GM12878 (cell line): ENCODE results near the gene HSD17B11. TPM values are rescaled to one million over a fixed set of nuclear protein-coding genes. Genes with fewer than 3 reads are reported as not detected.
"Not testable (repeated sequence)": the region's sequence is repeated elsewhere in the genome, so short reads cannot be mapped to it uniquely, and the experiment has no call there.

Experiments used
- ATAC-seq: fragments of 200-7000 bp; cut with Tn5 transposase; 3 replicates; pipeline ENCODE4 v1.9.1; 2020; ENCODE audit warnings: mild to moderate bottlenecking, moderate library complexity
- BruUV-seq: library from RNA; stranded (reverse); fragments of 400-500 nt; replicated peaks from 2 replicates; lab custom pipeline; 2021; lab: Mats Ljungman, UMichigan
- CTCF ChIA-PET: fragments of 300-600 bp; sonication (Branson Sonifier 250); formaldehyde crosslinking; extraction: SDS; loops from one replicate; lab custom pipeline; 2021; ENCODE audit warnings: inconsistent platforms; lab: Yijun Ruan, JAX
- POLR2A ChIA-PET: fragments of 350-600 bp; formaldehyde crosslinking; extraction: SDS; loops from one replicate; lab custom pipeline; 2021; ENCODE audit warnings: inconsistent platforms; lab: Charles Lee
- RAD21 ChIA-PET: fragments of 300-600 bp; sonication (Branson Sonifier 250); formaldehyde crosslinking; loops from one replicate; lab custom pipeline; 2023; ENCODE audit warnings: antibody characterized with exemption; ENCODE audit not compliant: unreplicated experiment; lab: Charles Lee
- SMC1A ChIA-PET: fragments of 300-600 bp; sonication (Branson Sonifier 250); formaldehyde crosslinking; loops from one replicate; lab custom pipeline; 2023; ENCODE audit not compliant: unreplicated experiment, uncharacterized antibody; lab: Charles Lee
- DNase-seq: peaks from one replicate; pipeline ENCODE4 v3.0.0-alpha.2; 2011; ENCODE audit warnings: low read depth, low spot score
- FAIRE-seq: peaks from 3 replicates; lab custom pipeline; 2011; peaks lifted over from hg19 to GRCh38; lab: Jason Lieb, UNC
- H2AFZ ChIP-seq: 2 replicates; pipeline ENCODE4 v1.6.0; 2011; ENCODE audit warnings: low read depth, low read length, control low read depth; ENCODE audit not compliant: control insufficient read depth
- H3K27ac ChIP-seq: 2 replicates; pipeline ENCODE4 v1.5.1; 2011; ENCODE audit warnings: control low read depth; ENCODE audit not compliant: control insufficient read depth, insufficient read depth
- H3K27me3 ChIP-seq, 2 experiments: replicated peaks in 1 of 2; 2 replicates each; pipeline versions ENCODE4 v1.6.0 to v1.6.1; 2011; ENCODE audit warnings: low read length in 1 of 2; ENCODE audit not compliant: control insufficient read depth in 2 of 2, insufficient read depth in 2 of 2
- H3K36me3 ChIP-seq, 2 experiments: 2 replicates each; pipeline ENCODE4 v1.5.1; 2011; ENCODE audit warnings: low read length in 1 of 2; ENCODE audit not compliant: control insufficient read depth in 2 of 2, insufficient read depth in 2 of 2
- H3K4me1 ChIP-seq: 2 replicates; pipeline ENCODE4 v1.6.1; 2011; ENCODE audit warnings: mild to moderate bottlenecking, low read length, moderate library complexity, mixed read lengths; ENCODE audit not compliant: control insufficient read depth, insufficient read depth
- H3K4me2 ChIP-seq: 2 replicates; pipeline ENCODE4 v1.6.0; 2011; ENCODE audit warnings: control low read depth; ENCODE audit not compliant: control insufficient read depth, insufficient read depth
- H3K4me3 ChIP-seq: fragments of 200-600 bp; sonication (generic); 2 replicates; pipeline ENCODE4 v1.5.1; 2016
- H3K79me2 ChIP-seq: 2 replicates; pipeline ENCODE4 v1.6.0; 2011; ENCODE audit warnings: low read length; ENCODE audit not compliant: control insufficient read depth, insufficient read depth
- H3K9ac ChIP-seq: 2 replicates; pipeline ENCODE4 v1.8.0; 2011; ENCODE audit warnings: low read length, control low read depth, mixed read lengths; ENCODE audit not compliant: control insufficient read depth, insufficient read depth
- H3K9me3 ChIP-seq: replicated peaks from 3 replicates; pipeline ENCODE4 v1.5.1; 2011; ENCODE audit warnings: mild to moderate bottlenecking, low read length; ENCODE audit not compliant: control insufficient read depth, insufficient read depth
- H4K20me1 ChIP-seq: 2 replicates; pipeline ENCODE4 v1.6.0; 2011; ENCODE audit not compliant: control insufficient read depth, insufficient read depth
- MLLT1 ChIP-seq: fragments of 450-650 bp; IDR thresholded peaks from 2 replicates; pipeline ENCODE4 v1.6.1; 2016; ENCODE audit warnings: mild to moderate bottlenecking
- ZBTB33 ChIP-seq: fragments of 450-650 bp; IDR thresholded peaks from 2 replicates; pipeline ENCODE4 v1.6.1; 2017; ENCODE audit warnings: mild to moderate bottlenecking
- ZBTB40 ChIP-seq: fragments of 450-650 bp; IDR thresholded peaks from 2 replicates; pipeline ENCODE4 v1.6.1; 2016; ENCODE audit warnings: mild to moderate bottlenecking, moderate library complexity, borderline replicate concordance
- WGBS: methylation state at CpG from one replicate; pipeline ENCODE4 v1.1.6; 2016; ENCODE audit warnings: low lambda C conversion rate; ENCODE audit not compliant: insufficient replicate concordance, insufficient coverage; ENCODE audit errors: missing lambda C conversion rate; 5-methylcytosine and 5-hydroxymethylcytosine counted together
- in situ Hi-C: fragments of 300-500 bp; cut with MboI; formaldehyde crosslinking; loops from 9 replicates; pipeline ENCODE4 v1.14.3; 2018; ENCODE audit warnings: mixed read lengths
- intact Hi-C: fragments of 100-400 bp; cut with micrococcal nuclease; formaldehyde crosslinking; loops from one replicate; pipeline ENCODE4 v1.14.2; 2022; ENCODE audit not compliant: unreplicated experiment
- polyA plus RNA-seq, 11 experiments: library from polyadenylated mRNA; depleted of rRNA in 4 of 11; unstranded in 6 of 11; stranded (reverse) in 5 of 11; fragments of >200 nt; fragmentation: Nextera tagmentation in 4 of 11; fragmentation: Illumina TruSeq in 1 of 11; extraction: Ambion mirVana in 4 of 11; extraction: Trizol in 1 of 11; gene quantifications; 1 replicate in 1 of 11; 2 replicates in 10 of 11; pipeline versions ENCODE4 v1.2.1 to v1.2.3, GENCODE V29; 2011 to 2016; ENCODE audit warnings: inconsistent platforms in 2 of 11, missing spikeins in 2 of 11, low read depth in 1 of 11
- total RNA-seq, 4 experiments: library from RNA; depleted of rRNA in 3 of 4; stranded (reverse); fragments of >200 nt in 3 of 4; fragmentation: Illumina TruSeq in 1 of 4; extraction: Trizol in 1 of 4; gene quantifications; 2 replicates each; pipeline versions ENCODE4 v1.2.1 to v1.2.3, GENCODE V29; 2013 to 2021

HSD17B11 gene
- total and polyA plus RNA-seq, 10 of the 15 experiments (the other 5 are each of a cell fraction or from before 2014, with no cell fraction given): 10.3 to 29.5 (median 17.7) TPM

DNA sequence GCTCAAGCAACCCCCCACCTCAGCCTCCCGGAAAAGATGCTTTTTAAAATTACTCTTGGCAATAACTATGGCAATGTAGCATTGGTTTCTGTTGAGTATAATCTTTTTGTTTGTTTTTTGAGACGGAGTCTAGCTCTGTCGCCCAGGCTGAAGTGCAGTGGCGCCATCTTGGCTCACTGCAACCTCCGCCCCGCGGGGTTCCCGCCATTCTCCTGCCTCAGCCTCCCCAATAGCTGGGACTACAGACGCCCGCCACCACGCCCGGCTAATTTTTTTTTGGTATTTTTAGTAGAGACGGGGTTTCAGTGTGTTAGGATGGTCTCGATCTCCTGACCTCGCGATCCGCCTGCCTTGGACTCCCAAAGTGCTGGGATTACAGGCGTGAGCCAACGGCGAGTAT lies 933 bp downstream of the HSD17B11 start:
- ChIA-PET RAD21 (interaction anchor here (1.3 to 2.3 kb wide), 6 partner anchors 8 to 75 kb away, joined by 3 to 12 read pairs (median 7); partner anchors contain the start of gene NUDT9), SMC1A (interaction anchor here (0.9 to 6.8 kb wide), 12 partner anchors 8 to 238 kb away, joined by 3 to 54 read pairs (median 4); partner anchors contain the start of gene NUDT9), CTCF (interaction anchor here (0.6 to 5.2 kb wide), 8 partner anchors 13 to 1275 kb away, joined by 3 to 46 read pairs (median 4); partner anchors contain the start of gene NUDT9), POLR2A (interaction anchor here (0.5 to 2.6 kb wide), 5 partner anchors 8 to 32 kb away, joined by 3 to 18 read pairs (median 5); partner anchors contain the start of gene NUDT9)
- H4K20me1 ChIP-seq, H3K9ac ChIP-seq, intact Hi-C loops, in situ Hi-C loops, ATAC-seq, BruUV-seq, H3K4me1 ChIP-seq, H3K27me3 ChIP-seq, FAIRE-seq, H3K27ac ChIP-seq, H3K36me3 ChIP-seq, H3K9me3 ChIP-seq, H2AFZ ChIP-seq, DNase-seq: not testable (repeated sequence)
- peak overlapping the region; percentile 93 for H3K4me2 ChIP-seq
- TF ChIP-seq MLLT1: peak; percentile 97
- peak; percentile 26; the same call in 1 of the 2 replicates for TF ChIP-seq ZBTB40
- peak; percentile 94 for TF ChIP-seq ZBTB33
- H3K79me2 ChIP-seq: peaks cover 23% of the 10 kb centered on the region
- 96% methylated on average over 20 of the region's 20 CpGs for WGBS
- H3K4me3 ChIP-seq: peak overlapping the region; percentile 83
